ENCODE measurements around the gene PDK4. TPM values are rescaled to one million over a fixed set of nuclear protein-coding genes. Genes with fewer than 3 reads are reported as not detected.
A peak's percentile ranks its signal among the peaks of the same experiment; 100 is the strongest.

PDK4 gene
- total and polyA plus RNA-seq, 11 donors = 45.6 to 4,362 (median 173) TPM

- Histone ChIP-seq H3K4me3 (no peak overlapping the region), H3K27me3 (no peaks in the 10 kb centered on the region), H3K4me1 (peaks cover 0 to 10% (median 5%) of the 10 kb centered on the region in 12 donors), H3K27ac (no peak overlapping the region), H3K9me3 (no peaks in the 10 kb centered on the region), H3K36me3 (no peaks in the 10 kb centered on the region)
- no peak for TF ChIP-seq CTCF (IDR thresholded peaks at IDR 0.05)
- intact Hi-C loops (cut with DNase I) = loop anchor here in 1 of 10 donors (10.0 kb wide), 1 partner anchor 51 kb away; no protein-coding TSS in a partner anchor
- 0 to 97% (median 92%) methylated on average over 1 of the region's 1 CpG for WGBS, 4 donors
- ATAC-seq (no peak), DNase-seq (no peak)
These were observed 27.5 kb upstream of the PDK4 start for GRCh38 chr7:95623788-95624187.

GRCh38 chr7:95622859-95623258 is 26.5 kb upstream of the PDK4 start:
- Histone ChIP-seq H3K4me3 (no peak overlapping the region), H3K4me1 (peaks cover 0 to 3% (median 0%) of the 10 kb centered on the region in 12 donors), H3K36me3 (no peaks in the 10 kb centered on the region), H3K9me3 (peaks cover 0 to 5% (median 0%) of the 10 kb centered on the region in 12 donors), H3K27me3 (no peaks in the 10 kb centered on the region), H3K27ac (no peak overlapping the region)
- TF ChIP-seq CTCF (IDR thresholded peaks at IDR 0.05) = no peak
- no peak for TF ChIP-seq POLR2A (IDR thresholded peaks at IDR 0.05)
- 88 to 91% (median 89%) methylated on average over 3 of the region's 3 CpGs for WGBS, 4 donors
- ATAC-seq (no peak), DNase-seq (no peak)
- intact Hi-C loops (cut with DNase I) = loop anchor here in 1 of 10 donors (10.0 kb wide), 1 partner anchor 52 kb away; no protein-coding TSS in a partner anchor

GRCh38 chr7:95622001-95622549 is 25.8 kb upstream of the PDK4 start:
- Histone ChIP-seq H3K9me3 (peaks cover 0 to 9% (median 0%) of the 10 kb centered on the region in 12 donors), H3K27me3 (no peaks in the 10 kb centered on the region), H3K36me3 (no peaks in the 10 kb centered on the region), H3K27ac (no peak overlapping the region), H3K4me3 (no peak overlapping the region), H3K4me1 (peaks cover 0 to 3% (median 0%) of the 10 kb centered on the region in 12 donors)
- intact Hi-C loops (cut with DNase I) = loop anchor here in 1 of 10 donors (10.0 kb wide), 1 partner anchor 53 kb away; no protein-coding TSS in a partner anchor
- DNase-seq = no peak
- ATAC-seq = peak in 1 of 4 donors; percentile 50
- TF ChIP-seq CTCF (IDR thresholded peaks at IDR 0.05) (no peak), POLR2A (IDR thresholded peaks at IDR 0.05) (no peak)

DNA sequence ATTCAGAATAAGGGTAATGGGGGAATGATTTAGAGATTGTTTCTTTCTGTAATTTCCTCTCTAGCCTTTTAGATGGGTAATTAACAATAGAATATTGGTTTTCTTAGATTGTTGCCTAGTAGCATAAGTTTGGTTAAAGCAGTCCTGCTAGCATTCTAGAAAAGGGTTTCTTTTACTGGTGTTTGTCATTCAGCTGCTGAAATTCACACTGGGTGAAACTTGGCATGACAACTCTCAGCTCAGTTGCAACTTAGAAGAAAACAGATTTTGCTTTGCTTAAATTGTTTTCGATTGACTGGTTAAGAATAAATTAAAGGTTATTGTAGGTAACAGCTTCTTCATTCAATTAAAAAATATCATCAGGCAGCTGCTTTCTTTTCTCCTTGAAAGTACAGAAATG is 25.1 kb upstream of the PDK4 start:
- H3K36me3 ChIP-seq = no peaks in the 10 kb centered on the region
- no peaks in the 10 kb centered on the region for H3K27me3 ChIP-seq
- H3K4me3 ChIP-seq = no peak overlapping the region
- 79 to 81% (median 80%) methylated on average over 1 of the region's 1 CpG for WGBS, 4 donors
- H3K4me1 ChIP-seq = peaks cover 0 to 3% (median 0%) of the 10 kb centered on the region in 12 donors
- TF ChIP-seq POLR2A (IDR thresholded peaks at IDR 0.05) (no peak), CTCF (IDR thresholded peaks at IDR 0.05) (no peak)
- peak in 1 of 4 donors; percentile 33 for ATAC-seq
- DNase-seq = no peak
- peaks cover 0 to 11% (median 0%) of the 10 kb centered on the region in 12 donors for H3K9me3 ChIP-seq
- intact Hi-C loops (cut with DNase I) = loop anchor here in 1 of 10 donors (10.0 kb wide), 1 partner anchor 53 kb away; no protein-coding TSS in a partner anchor
- peak overlapping the region in 1 of 12 donors; percentile 13 for H3K27ac ChIP-seq

All from heart left ventricle (tissue), 16 donors.